Measurements from ENCODE around the gene TUBAL3. TPM values are rescaled to one million over a fixed set of nuclear protein-coding genes. Genes with fewer than 3 reads are reported as not detected.

Gene TUBAL3
- total RNA-seq, 1 experiment from 2014 or later: not detected

GRCh38 chr10:5413012-5413938 lies 8.6 kb upstream of the TUBAL3 start:
- peaks cover 24 to 25% of the 10 kb centered on the region in 2 experiments for H3K4me1 Mint-ChIP-seq
- Histone ChIP-seq H2BK20ac (ENCODE audit: low read depth, low read length, poor library complexity, severe bottlenecking) (no peak overlapping the region), H4K91ac (ENCODE audit: insufficient read length, low read depth, low read length) (no peak overlapping the region), H4K20me1 (ENCODE audit: control insufficient read depth, insufficient read depth, insufficient read length) (no peaks in the 10 kb centered on the region), H3K9ac (ENCODE audit: extremely low read depth, insufficient read length, low read length) (peak overlapping the region; percentile 48), H2AFZ (ENCODE audit: low read length) (no peak overlapping the region), H4K8ac (replicated peaks; ENCODE audit: insufficient read length, low read depth, low read length) (no peak overlapping the region), H3K27me3 (ENCODE audit: insufficient read depth, low read length) (no peaks in the 10 kb centered on the region), H3K14ac (ENCODE audit: insufficient read depth, low read length) (no peak overlapping the region), H3K23ac (ENCODE audit: insufficient read length, low read depth, low read length) (no peak overlapping the region), H2BK120ac (ENCODE audit: low read depth, low read length, poor library complexity, severe bottlenecking) (no peak overlapping the region), H3K79me2 (ENCODE audit: insufficient read depth, low read length) (peaks cover 22% of the 10 kb centered on the region; the same call in 1 of the 2 replicates), H3K9me3 (ENCODE audit: control insufficient read depth, low read depth, low read length) (no peaks in the 10 kb centered on the region), H3K4ac (ENCODE audit: low read depth, low read length) (no peak overlapping the region), H2BK12ac (ENCODE audit: insufficient read length, low read depth, low read length) (no peak overlapping the region), H3K4me1 (ENCODE audit: insufficient read depth, low read length) (peaks cover 2% of the 10 kb centered on the region; the same call in 1 of the 2 replicates), H3K27ac (ENCODE audit: insufficient read length, low read depth, low read length) (no peak overlapping the region), H3K79me1 (ENCODE audit: insufficient read depth, low read depth, low read length, poor library complexity, severe bottlenecking) (no peaks in the 10 kb centered on the region), H3K18ac (ENCODE audit: insufficient read length, low read depth, low read length) (no peak overlapping the region), H3T11ph (ENCODE audit: low read length) (no peak overlapping the region), H4K5ac (ENCODE audit: insufficient read length, low read depth, low read length) (no peak overlapping the region), H2AK5ac (ENCODE audit: insufficient read length, low read length) (no peak overlapping the region), H2BK5ac (ENCODE audit: insufficient read length, low read length) (no peak overlapping the region), H3K23me2 (ENCODE audit: insufficient read length, low read depth, low read length, poor library complexity, severe bottlenecking) (peaks cover 5% of the 10 kb centered on the region), H3K4me2 (ENCODE audit: insufficient read depth, insufficient read length, low read length) (peak overlapping the region; percentile 76), H3K56ac (ENCODE audit: insufficient read length, low read depth, low read length) (no peak overlapping the region), H2BK15ac (ENCODE audit: low read depth, low read length) (no peak overlapping the region)
- TF ChIP-seq, protein P1, sequence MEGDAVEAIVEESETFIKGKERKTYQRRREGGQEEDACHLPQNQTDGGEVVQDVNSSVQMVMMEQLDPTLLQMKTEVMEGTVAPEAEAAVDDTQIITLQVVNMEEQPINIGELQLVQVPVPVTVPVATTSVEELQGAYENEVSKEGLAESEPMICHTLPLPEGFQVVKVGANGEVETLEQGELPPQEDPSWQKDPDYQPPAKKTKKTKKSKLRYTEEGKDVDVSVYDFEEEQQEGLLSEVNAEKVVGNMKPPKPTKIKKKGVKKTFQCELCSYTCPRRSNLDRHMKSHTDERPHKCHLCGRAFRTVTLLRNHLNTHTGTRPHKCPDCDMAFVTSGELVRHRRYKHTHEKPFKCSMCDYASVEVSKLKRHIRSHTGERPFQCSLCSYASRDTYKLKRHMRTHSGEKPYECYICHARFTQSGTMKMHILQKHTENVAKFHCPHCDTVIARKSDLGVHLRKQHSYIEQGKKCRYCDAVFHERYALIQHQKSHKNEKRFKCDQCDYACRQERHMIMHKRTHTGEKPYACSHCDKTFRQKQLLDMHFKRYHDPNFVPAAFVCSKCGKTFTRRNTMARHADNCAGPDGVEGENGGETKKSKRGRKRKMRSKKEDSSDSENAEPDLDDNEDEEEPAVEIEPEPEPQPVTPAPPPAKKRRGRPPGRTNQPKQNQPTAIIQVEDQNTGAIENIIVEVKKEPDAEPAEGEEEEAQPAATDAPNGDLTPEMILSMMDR (conservative IDR thresholded peaks at IDR 0.05): no peak
- no peak overlapping the region for H3K4me3 Mint-ChIP-seq
- peak; percentile 28 for DNase-seq
- H3K9me3 Mint-ChIP-seq: peaks cover 2 to 16% of the 10 kb centered on the region in 2 experiments; a peak in 4 of 5 replicates
- H3K27me3 Mint-ChIP-seq (ENCODE audit: low read depth): 0 out of 2 replicates have a peak, but pooled peaks cover 1% of the 10 kb centered on the region
- H3K36me3 Mint-ChIP-seq (ENCODE audit: insufficient read depth in 1 of 3, low read depth in 3 of 3): peaks cover 0 to 8% (median 8%) of the 10 kb centered on the region in 3 experiments; a peak in 5 of 7 replicates
- H3K27ac Mint-ChIP-seq: no peak overlapping the region
- WGBS (ENCODE audit: extremely low coverage, insufficient read length, low lambda C conversion rate): 100% methylated on average over 1 of the region's 20 CpGs
